A673 (cell line): ENCODE results near the gene SGTA.

Source experiments
- EZH2 ChIP-seq: fragments of 200-600 bp; sonication (generic); IDR thresholded peaks from 2 replicates; pipeline ENCODE4 v1.6.1; 2017; ENCODE audit warnings: borderline replicate concordance, low read depth, mild to moderate bottlenecking, mixed read lengths, antibody characterized with exemption, low read length; ENCODE audit not compliant: poor library complexity, severe bottlenecking
- TF ChIP-seq, protein P1 (sequence below): fragments of 300-800, 200-600 bp; sonication (generic); conservative IDR thresholded peaks from 2 replicates; pipeline ENCODE4 v1.5.1; 2017; ENCODE audit warnings: low read depth, mild to moderate bottlenecking, antibody characterized with exemption, low read length, moderate library complexity, mixed read lengths

DNA sequence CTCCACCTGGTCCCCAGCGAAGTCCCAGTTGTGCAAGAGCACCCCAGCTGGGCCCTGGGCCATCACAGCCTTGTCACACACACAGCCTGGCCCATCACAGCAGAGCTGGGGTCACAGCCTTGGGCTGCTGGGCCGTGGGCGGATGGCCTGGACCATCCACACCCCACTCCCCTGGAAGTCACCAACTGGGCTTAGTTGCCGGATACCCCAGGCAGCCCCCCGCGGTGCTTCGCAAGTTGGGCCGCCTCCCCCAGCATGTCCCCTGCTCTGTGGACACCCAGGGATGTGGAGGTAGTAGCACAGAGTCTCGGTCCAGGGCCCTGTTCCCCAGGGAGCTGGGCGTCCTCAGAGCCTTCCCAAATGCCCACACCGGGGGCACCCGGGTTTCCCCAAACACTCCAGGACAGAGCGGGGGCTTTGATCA, 32.1 kb upstream of the SGTA start:
- TF ChIP-seq, protein P1, sequence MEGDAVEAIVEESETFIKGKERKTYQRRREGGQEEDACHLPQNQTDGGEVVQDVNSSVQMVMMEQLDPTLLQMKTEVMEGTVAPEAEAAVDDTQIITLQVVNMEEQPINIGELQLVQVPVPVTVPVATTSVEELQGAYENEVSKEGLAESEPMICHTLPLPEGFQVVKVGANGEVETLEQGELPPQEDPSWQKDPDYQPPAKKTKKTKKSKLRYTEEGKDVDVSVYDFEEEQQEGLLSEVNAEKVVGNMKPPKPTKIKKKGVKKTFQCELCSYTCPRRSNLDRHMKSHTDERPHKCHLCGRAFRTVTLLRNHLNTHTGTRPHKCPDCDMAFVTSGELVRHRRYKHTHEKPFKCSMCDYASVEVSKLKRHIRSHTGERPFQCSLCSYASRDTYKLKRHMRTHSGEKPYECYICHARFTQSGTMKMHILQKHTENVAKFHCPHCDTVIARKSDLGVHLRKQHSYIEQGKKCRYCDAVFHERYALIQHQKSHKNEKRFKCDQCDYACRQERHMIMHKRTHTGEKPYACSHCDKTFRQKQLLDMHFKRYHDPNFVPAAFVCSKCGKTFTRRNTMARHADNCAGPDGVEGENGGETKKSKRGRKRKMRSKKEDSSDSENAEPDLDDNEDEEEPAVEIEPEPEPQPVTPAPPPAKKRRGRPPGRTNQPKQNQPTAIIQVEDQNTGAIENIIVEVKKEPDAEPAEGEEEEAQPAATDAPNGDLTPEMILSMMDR = no peak
- no peak for TF ChIP-seq EZH2
